ENCODE data around the gene ESD. TPM values are rescaled to one million over a fixed set of nuclear protein-coding genes. Genes with fewer than 3 reads are reported as not detected.

The ESD gene
- total and polyA plus RNA-seq, 2 of the 13 experiments (the other 11 are each of a cell fraction or from before 2014, with no cell fraction given), result 118 to 147 TPM

DNA sequence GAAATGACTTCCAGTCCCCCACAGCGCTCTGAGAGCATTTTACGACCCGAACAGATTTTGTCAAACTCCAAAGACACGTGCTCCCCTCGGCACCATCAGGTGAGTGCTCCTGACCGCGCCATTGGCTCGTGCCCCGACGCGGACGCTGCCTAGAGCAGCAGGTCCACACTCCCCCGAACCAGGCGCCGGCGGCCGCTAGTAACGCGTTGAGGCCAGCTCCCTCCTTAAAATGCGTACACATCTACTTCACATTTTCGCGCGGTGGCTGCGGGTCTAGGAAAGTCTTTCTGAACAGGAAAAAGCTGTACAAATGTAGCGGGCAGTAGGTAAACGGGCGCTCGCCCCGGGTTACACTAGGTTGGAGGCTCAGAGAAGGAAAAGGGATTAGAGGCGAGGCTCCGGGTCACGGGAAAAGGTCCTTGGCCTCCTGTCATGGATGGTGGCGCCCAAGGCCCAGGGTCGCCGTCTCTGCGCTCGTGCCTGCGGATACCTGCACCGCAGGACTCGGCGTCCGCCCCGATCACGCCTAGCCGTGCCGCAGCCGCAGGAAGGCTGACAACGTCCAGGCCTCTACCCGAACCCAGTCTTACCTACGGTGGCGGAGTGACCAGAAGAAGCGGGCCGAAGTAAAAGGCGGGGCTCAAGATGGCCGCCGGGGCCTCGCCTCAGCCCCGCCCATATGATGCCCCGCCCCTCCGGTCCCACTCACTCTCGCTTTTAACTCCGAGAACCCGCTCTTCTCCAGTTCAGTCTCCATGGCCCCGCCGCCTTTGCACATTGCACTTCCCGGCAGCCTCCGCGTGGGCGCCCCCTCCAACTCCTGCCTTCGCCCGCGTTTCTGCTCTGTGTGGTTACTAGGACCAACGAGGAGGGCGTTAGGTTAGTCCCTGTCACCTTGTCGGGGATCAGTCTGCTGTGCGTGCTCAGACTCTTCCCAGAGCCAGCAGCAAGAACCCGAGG lies at the start of gene ESD (continued):
- TF ChIP-seq MTF2 (CRISPR knock-in tag; IDR thresholded peaks at IDR 0.05; ENCODE audit: borderline replicate concordance), result no peak
- TF ChIP-seq U2AF2 (IDR thresholded peaks at IDR 0.05; ENCODE audit: low read depth, low read length), result no peak
- TF ChIP-seq PCBP1 (IDR thresholded peaks at IDR 0.05; ENCODE audit: borderline replicate concordance, low read depth, low read length), result 0 out of 2 replicates have a peak, but pooled peaks have one; percentile 69
- 0 out of 2 replicates have a peak, but pooled peaks have one; percentile 20 for TF ChIP-seq ZNF564 (CRISPR knock-in tag; IDR thresholded peaks at IDR 0.05)
- TF ChIP-seq MAFG (CRISPR knock-in tag; IDR thresholded peaks at IDR 0.05), result no peak
- TF ChIP-seq CBX5 (CRISPR knock-in tag; IDR thresholded peaks at IDR 0.05; ENCODE audit: borderline replicate concordance), result peak; percentile 15; the same call in 1 of the 2 replicates
- TF ChIP-seq, protein P1, sequence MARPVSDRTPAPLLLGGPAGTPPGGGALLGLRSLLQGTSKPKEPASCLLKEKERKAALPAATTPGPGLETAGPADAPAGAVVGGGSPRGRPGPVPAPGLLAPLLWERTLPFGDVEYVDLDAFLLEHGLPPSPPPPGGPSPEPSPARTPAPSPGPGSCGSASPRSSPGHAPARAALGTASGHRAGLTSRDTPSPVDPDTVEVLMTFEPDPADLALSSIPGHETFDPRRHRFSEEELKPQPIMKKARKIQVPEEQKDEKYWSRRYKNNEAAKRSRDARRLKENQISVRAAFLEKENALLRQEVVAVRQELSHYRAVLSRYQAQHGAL (CRISPR knock-in tag; IDR thresholded peaks at IDR 0.05; ENCODE audit: not compliant biosample characterization), result peak; percentile 12
- 0 out of 2 replicates have a peak, but pooled peaks have one; percentile 10 for TF ChIP-seq STAT5B (CRISPR knock-in tag; IDR thresholded peaks at IDR 0.05)
- TF ChIP-seq, protein P2, sequence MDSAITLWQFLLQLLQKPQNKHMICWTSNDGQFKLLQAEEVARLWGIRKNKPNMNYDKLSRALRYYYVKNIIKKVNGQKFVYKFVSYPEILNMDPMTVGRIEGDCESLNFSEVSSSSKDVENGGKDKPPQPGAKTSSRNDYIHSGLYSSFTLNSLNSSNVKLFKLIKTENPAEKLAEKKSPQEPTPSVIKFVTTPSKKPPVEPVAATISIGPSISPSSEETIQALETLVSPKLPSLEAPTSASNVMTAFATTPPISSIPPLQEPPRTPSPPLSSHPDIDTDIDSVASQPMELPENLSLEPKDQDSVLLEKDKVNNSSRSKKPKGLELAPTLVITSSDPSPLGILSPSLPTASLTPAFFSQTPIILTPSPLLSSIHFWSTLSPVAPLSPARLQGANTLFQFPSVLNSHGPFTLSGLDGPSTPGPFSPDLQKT (CRISPR knock-in tag; IDR thresholded peaks at IDR 0.05; ENCODE audit: borderline replicate concordance), result no peak
- TF ChIP-seq MEF2D (CRISPR knock-in tag; IDR thresholded peaks at IDR 0.05), result peak; percentile 47; the same call in 1 of the 2 replicates
- TF ChIP-seq, protein P3, sequence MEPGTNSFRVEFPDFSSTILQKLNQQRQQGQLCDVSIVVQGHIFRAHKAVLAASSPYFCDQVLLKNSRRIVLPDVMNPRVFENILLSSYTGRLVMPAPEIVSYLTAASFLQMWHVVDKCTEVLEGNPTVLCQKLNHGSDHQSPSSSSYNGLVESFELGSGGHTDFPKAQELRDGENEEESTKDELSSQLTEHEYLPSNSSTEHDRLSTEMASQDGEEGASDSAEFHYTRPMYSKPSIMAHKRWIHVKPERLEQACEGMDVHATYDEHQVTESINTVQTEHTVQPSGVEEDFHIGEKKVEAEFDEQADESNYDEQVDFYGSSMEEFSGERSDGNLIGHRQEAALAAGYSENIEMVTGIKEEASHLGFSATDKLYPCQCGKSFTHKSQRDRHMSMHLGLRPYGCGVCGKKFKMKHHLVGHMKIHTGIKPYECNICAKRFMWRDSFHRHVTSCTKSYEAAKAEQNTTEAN (CRISPR knock-in tag; conservative IDR thresholded peaks at IDR 0.05), result peak; percentile 64; the same call in 1 of the 2 replicates
- TF ChIP-seq FOXK1 (CRISPR knock-in tag; IDR thresholded peaks at IDR 0.05; ENCODE audit: borderline replicate concordance, low read depth), result peak; percentile 62; the same call in 1 of the 2 replicates
- TF ChIP-seq HOXA3 (CRISPR knock-in tag; IDR thresholded peaks at IDR 0.05), result peak; percentile 74
- TF ChIP-seq, protein P4, sequence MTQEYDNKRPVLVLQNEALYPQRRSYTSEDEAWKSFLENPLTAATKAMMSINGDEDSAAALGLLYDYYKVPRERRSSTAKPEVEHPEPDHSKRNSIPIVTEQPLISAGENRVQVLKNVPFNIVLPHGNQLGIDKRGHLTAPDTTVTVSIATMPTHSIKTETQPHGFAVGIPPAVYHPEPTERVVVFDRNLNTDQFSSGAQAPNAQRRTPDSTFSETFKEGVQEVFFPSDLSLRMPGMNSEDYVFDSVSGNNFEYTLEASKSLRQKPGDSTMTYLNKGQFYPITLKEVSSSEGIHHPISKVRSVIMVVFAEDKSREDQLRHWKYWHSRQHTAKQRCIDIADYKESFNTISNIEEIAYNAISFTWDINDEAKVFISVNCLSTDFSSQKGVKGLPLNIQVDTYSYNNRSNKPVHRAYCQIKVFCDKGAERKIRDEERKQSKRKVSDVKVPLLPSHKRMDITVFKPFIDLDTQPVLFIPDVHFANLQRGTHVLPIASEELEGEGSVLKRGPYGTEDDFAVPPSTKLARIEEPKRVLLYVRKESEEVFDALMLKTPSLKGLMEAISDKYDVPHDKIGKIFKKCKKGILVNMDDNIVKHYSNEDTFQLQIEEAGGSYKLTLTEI (CRISPR knock-in tag; conservative IDR thresholded peaks at IDR 0.05), result no peak
- TF ChIP-seq ZC3H13 (CRISPR knock-in tag; IDR thresholded peaks at IDR 0.05), result peak; percentile 31; the same call in 1 of the 2 replicates
- peak; percentile 17; the same call in 1 of the 2 replicates for TF ChIP-seq ZNF792 (CRISPR knock-in tag; IDR thresholded peaks at IDR 0.05)
- TF ChIP-seq SAFB2 (CRISPR knock-in tag; IDR thresholded peaks at IDR 0.05; ENCODE audit: borderline replicate concordance, low read depth), result peak; percentile 23; the same call in 1 of the 2 replicates
- TF ChIP-seq, protein P5, sequence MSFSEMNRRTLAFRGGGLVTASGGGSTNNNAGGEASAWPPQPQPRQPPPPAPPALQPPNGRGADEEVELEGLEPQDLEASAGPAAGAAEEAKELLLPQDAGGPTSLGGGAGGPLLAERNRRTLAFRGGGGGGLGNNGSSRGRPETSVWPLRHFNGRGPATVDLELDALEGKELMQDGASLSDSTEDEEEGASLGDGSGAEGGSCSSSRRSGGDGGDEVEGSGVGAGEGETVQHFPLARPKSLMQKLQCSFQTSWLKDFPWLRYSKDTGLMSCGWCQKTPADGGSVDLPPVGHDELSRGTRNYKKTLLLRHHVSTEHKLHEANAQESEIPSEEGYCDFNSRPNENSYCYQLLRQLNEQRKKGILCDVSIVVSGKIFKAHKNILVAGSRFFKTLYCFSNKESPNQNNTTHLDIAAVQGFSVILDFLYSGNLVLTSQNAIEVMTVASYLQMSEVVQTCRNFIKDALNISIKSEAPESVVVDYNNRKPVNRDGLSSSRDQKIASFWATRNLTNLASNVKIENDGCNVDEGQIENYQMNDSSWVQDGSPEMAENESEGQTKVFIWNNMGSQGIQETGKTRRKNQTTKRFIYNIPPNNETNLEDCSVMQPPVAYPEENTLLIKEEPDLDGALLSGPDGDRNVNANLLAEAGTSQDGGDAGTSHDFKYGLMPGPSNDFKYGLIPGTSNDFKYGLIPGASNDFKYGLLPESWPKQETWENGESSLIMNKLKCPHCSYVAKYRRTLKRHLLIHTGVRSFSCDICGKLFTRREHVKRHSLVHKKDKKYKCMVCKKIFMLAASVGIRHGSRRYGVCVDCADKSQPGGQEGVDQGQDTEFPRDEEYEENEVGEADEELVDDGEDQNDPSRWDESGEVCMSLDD (CRISPR knock-in tag; IDR thresholded peaks at IDR 0.05; ENCODE audit: borderline replicate concordance), result peak; percentile 52; the same call in 1 of the 2 replicates
- peak; percentile 59; the same call in 1 of the 2 replicates for TF ChIP-seq ZNF614 (CRISPR knock-in tag; IDR thresholded peaks at IDR 0.05; ENCODE audit: borderline replicate concordance)
- TF ChIP-seq ZNF12 (CRISPR knock-in tag; IDR thresholded peaks at IDR 0.05), result no peak
